ENCODE data around the gene VAV1.
A peak's percentile ranks its signal among the peaks of the same experiment; 100 is the strongest.
"Not testable (repeated sequence)": the region's sequence is repeated elsewhere in the genome, so short reads cannot be mapped to it uniquely, and the experiment has no call there.

VAV1 gene

GRCh38 chr19:6751189-6751588 lies 21.3 kb upstream of the VAV1 start:
- Histone ChIP-seq H3K4me3 (no peak overlapping the region), H3K4me1 (peaks cover 14 to 30% (median 24%) of the 10 kb centered on the region in 10 experiments; a peak in 18 of 20 replicates), H4K20me1 (peaks cover 0 to 29% (median 0%) of the 10 kb centered on the region in 11 experiments; a peak in 3 of 22 replicates), H3K9ac (no peak overlapping the region), H3K27me3 (no peaks in the 10 kb centered on the region), H3K27ac (no peak overlapping the region), H3K4me2 (no peak overlapping the region), H3K9me3 (replicated peaks in 1 of 11) (no peaks in the 10 kb centered on the region), H3K36me3 (peaks cover 38 to 64% (median 60%) of the 10 kb centered on the region in 11 experiments)
- no peak for TF ChIP-seq Cebpa-rat (IDR thresholded peaks at IDR 0.05)

DNA sequence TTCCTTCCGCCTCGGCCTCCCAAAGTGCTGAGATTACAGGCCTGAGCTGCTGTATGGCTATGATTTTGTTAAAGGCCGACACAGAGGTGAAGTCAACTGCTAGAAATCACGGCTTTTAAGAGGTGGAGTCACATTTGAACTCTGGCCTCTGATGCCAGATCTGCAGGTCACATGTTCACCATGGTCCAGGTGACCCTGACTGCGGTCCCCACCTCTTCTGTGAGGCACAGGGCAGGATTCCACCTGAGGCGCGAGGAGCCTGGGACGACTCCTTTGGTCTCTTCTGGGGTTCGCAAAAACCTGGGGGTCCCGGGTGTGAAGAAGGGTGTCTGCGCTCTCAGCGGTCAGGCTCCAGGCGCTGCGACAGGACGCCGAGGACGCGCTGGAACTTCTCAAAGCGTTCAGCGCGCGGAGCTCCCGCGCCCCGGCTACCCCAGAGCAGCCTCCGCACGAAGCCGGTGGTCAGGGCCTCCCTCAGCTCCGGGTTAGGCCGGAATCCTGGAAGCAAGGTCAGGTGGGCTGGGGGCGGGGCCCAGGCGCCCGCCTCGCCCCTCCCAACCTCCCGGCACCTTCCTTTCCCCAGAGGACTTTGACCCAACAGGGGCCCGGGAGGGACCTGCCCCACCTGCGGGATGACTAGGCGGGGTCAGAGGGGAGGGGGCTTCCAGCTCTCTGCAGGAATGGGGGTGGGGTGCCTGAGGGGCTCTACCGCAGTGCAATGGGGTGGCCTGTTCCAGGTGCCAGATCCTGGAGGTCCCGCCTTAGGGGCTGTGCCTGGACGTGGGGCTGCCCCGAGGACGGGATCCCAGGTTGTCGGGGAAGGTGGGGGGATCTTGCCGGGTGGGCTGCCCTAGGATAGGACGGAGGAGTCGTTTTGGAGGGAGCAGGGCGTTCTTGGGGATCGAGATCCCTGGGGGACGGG lies 20.0 kb upstream of the VAV1 start:
- TF ChIP-seq Cebpa-rat (IDR thresholded peaks at IDR 0.05): no peak
- Histone ChIP-seq H3K9ac (peak overlapping the region; percentile 36 to 78 (median 70); a peak in 19 of 22 replicates), H3K27me3 (no peaks in the 10 kb centered on the region), H3K4me2 (peak overlapping the region; percentile 81 to 95 (median 86)), H3K9me3 (replicated peaks in 1 of 11) (no peaks in the 10 kb centered on the region), H4K20me1 (peaks cover 0 to 29% (median 0%) of the 10 kb centered on the region in 11 experiments; a peak in 3 of 22 replicates), H3K27ac (peak overlapping the region in 10 of 11 experiments; percentile 9 to 77 (median 58); a peak in 20 of 22 replicates), H3K4me3 (peak overlapping the region; percentile 45 to 69 (median 56)), H3K4me1 (peaks cover 14 to 42% (median 33%) of the 10 kb centered on the region in 10 experiments; a peak in 18 of 20 replicates), H3K36me3 (peaks cover 25 to 51% (median 47%) of the 10 kb centered on the region in 11 experiments)

- H3K9ac ChIP-seq: peak overlapping the region; percentile 36 to 78 (median 70); a peak in 20 of 22 replicates
- peak overlapping the region in 10 of 11 experiments; percentile 9 to 77 (median 58); a peak in 20 of 22 replicates for H3K27ac ChIP-seq
- TF ChIP-seq Cebpa-rat (IDR thresholded peaks at IDR 0.05): no peak
- peak overlapping the region; percentile 81 to 95 (median 86) for H3K4me2 ChIP-seq
- peaks cover 16 to 42% (median 38%) of the 10 kb centered on the region in 11 experiments for H3K36me3 ChIP-seq
- H3K4me1 ChIP-seq: peaks cover 14 to 40% (median 32%) of the 10 kb centered on the region in 10 experiments; a peak in 18 of 20 replicates
- H3K9me3 ChIP-seq (replicated peaks in 1 of 11): no peaks in the 10 kb centered on the region
- H4K20me1 ChIP-seq: peaks cover 0 to 27% (median 0%) of the 10 kb centered on the region in 11 experiments; a peak in 3 of 22 replicates
- H3K27me3 ChIP-seq: no peaks in the 10 kb centered on the region
- H3K4me3 ChIP-seq: peak overlapping the region; percentile 45 to 69 (median 56)
Measured at GRCh38 chr19:6753178-6754031, 19.1 kb upstream of the VAV1 start.

DNA sequence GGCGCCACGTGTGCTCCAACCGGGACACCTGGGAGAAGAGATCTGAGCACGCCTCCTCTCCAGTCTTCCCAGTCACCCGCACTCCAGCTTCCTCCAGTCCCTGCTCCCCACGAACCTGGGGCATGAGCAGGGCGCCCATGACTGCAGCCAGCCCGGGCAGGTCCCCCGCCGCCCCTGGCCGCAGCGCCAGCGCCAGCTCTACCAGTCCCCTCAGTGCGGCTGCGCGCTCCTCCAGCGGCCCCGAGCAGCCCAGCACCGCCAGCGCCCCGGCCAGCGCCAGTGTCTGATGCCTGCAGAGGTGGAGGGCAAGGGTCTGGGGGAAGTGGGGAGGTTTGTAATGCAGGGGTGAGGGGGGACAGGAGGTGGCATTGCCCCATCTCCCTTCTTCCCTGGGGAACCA lies 18.4 kb upstream of the VAV1 start:
- Histone ChIP-seq H3K4me1 (peaks cover 14 to 37% (median 29%) of the 10 kb centered on the region in 10 experiments; a peak in 18 of 20 replicates), H3K4me3 (peak overlapping the region in 6 of 10 experiments; percentile 45 to 69 (median 57); a peak in 4 of 20 replicates), H3K9ac (no peak overlapping the region; a peak in 2 of 22 replicates), H3K27me3 (no peaks in the 10 kb centered on the region), H3K36me3 (peaks cover 13 to 35% (median 32%) of the 10 kb centered on the region in 11 experiments), H3K9me3 (replicated peaks in 1 of 11) (no peaks in the 10 kb centered on the region), H3K27ac (0 out of 22 replicates have a peak overlapping the region, but pooled peaks of 1 of the 11 experiments have one; percentile 13), H4K20me1 (peaks cover 0 to 23% (median 0%) of the 10 kb centered on the region in 11 experiments; a peak in 3 of 22 replicates), H3K4me2 (peak overlapping the region; percentile 21 to 95 (median 85); a peak in 18 of 22 replicates)
- TF ChIP-seq Cebpa-rat (IDR thresholded peaks at IDR 0.05): no peak

GRCh38 chr19:6754653-6755463 lies 17.6 kb upstream of the VAV1 start:
- Histone ChIP-seq H3K27me3 (no peaks in the 10 kb centered on the region), H3K27ac (no peak overlapping the region), H3K9ac (no peak overlapping the region), H3K9me3 (replicated peaks in 1 of 11) (no peaks in the 10 kb centered on the region), H3K4me2 (peak overlapping the region in 7 of 11 experiments; percentile 21 to 93 (median 84); a peak in 5 of 22 replicates), H3K4me1 (peaks cover 14 to 37% (median 29%) of the 10 kb centered on the region in 10 experiments; a peak in 18 of 20 replicates), H3K36me3 (peaks cover 7 to 27% (median 25%) of the 10 kb centered on the region in 11 experiments; a peak in 20 of 22 replicates), H3K4me3 (no peak overlapping the region), H4K20me1 (peaks cover 0 to 19% (median 0%) of the 10 kb centered on the region in 11 experiments; a peak in 2 of 22 replicates)
- no peak for TF ChIP-seq Cebpa-rat (IDR thresholded peaks at IDR 0.05)

GRCh38 chr19:6760606-6761005 lies 11.9 kb upstream of the VAV1 start:
- H3K9ac ChIP-seq: no peak overlapping the region
- H3K27ac ChIP-seq: no peak overlapping the region
- no peaks in the 10 kb centered on the region for H3K27me3 ChIP-seq
- H3K9me3 ChIP-seq (replicated peaks in 1 of 11): peaks cover 0 to 10% (median 0%) of the 10 kb centered on the region in 11 experiments; a peak in 8 of 22 replicates
- no peaks in the 10 kb centered on the region; a peak in 1 of 22 replicates for H3K36me3 ChIP-seq
- no peaks in the 10 kb centered on the region for H4K20me1 ChIP-seq
- no peak overlapping the region for H3K4me2 ChIP-seq
- H3K4me1 ChIP-seq: peaks cover 0 to 16% (median 12%) of the 10 kb centered on the region in 10 experiments; a peak in 13 of 20 replicates
- H3K4me3 ChIP-seq: no peak overlapping the region
- TF ChIP-seq Cebpa-rat (IDR thresholded peaks at IDR 0.05): no peak

DNA sequence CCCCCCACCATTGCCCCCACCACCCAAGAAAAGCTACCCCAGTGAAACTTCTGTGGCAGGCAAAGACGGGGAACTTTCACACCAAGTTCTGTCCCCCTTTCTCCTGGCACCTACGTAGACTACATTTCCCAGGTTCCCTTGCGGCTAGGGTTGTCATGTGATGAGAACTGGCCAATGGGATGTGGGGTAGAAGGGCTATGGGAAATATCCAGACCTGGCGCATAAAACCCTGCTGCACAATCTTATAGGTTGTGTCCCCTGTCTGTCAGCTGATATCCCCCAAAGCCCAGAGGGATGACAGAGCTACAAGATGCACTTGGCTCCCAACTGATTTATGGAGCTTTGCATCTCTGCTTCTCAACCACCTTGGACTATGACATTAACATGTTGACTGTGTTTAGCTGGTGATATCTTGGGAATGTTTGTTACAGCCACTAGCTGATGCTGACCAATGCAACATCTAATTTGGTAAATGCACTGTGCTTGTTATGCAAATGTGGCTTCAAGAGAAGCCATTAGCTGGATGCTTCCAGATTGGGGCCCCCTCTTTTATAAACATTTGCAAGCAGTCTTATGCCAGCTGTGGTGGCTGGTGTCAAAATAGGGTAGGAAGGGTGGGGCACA lies 11.3 kb upstream of the VAV1 start:
- H3K4me2 ChIP-seq: no peak overlapping the region
- no peak overlapping the region for H3K4me3 ChIP-seq
- peaks cover 5 to 20% (median 17%) of the 10 kb centered on the region in 10 experiments for H3K4me1 ChIP-seq
- H3K27ac ChIP-seq: no peak overlapping the region
- no peaks in the 10 kb centered on the region; a peak in 1 of 22 replicates for H3K36me3 ChIP-seq
- H3K27me3 ChIP-seq: no peaks in the 10 kb centered on the region
- H3K9ac ChIP-seq: no peak overlapping the region
- no peak for TF ChIP-seq Cebpa-rat (IDR thresholded peaks at IDR 0.05)
- H3K9me3 ChIP-seq (replicated peaks in 1 of 11): peaks cover 0 to 10% (median 0%) of the 10 kb centered on the region in 11 experiments; a peak in 8 of 22 replicates
- no peaks in the 10 kb centered on the region for H4K20me1 ChIP-seq

- H3K27ac ChIP-seq, H3K9ac ChIP-seq: not testable (repeated sequence)
Measured at GRCh38 chr19:6762253-6762797, 10.2 kb upstream of the VAV1 start.

More at GRCh38 chr19:6762253-6762797, 10.2 kb upstream of the VAV1 start:
- H4K20me1 ChIP-seq; H3K9me3 ChIP-seq (replicated peaks in 1 of 11); H3K4me2 ChIP-seq; H3K4me3 ChIP-seq; H3K27me3 ChIP-seq; H3K36me3 ChIP-seq: not testable (repeated sequence)
- H3K4me1 ChIP-seq: peaks cover 16 to 22% (median 21%) of the 10 kb centered on the region in 10 experiments
